ENCODE data around the gene RERE.

GRCh38 chr1:8355439-8356255 lies 461.8 kb downstream of the RERE start:
- no peak for TF ChIP-seq EZH2phosphoT487 (IDR thresholded peaks at IDR 0.05; ENCODE audit: borderline replicate concordance, low read length)
- TF ChIP-seq, protein P1, sequence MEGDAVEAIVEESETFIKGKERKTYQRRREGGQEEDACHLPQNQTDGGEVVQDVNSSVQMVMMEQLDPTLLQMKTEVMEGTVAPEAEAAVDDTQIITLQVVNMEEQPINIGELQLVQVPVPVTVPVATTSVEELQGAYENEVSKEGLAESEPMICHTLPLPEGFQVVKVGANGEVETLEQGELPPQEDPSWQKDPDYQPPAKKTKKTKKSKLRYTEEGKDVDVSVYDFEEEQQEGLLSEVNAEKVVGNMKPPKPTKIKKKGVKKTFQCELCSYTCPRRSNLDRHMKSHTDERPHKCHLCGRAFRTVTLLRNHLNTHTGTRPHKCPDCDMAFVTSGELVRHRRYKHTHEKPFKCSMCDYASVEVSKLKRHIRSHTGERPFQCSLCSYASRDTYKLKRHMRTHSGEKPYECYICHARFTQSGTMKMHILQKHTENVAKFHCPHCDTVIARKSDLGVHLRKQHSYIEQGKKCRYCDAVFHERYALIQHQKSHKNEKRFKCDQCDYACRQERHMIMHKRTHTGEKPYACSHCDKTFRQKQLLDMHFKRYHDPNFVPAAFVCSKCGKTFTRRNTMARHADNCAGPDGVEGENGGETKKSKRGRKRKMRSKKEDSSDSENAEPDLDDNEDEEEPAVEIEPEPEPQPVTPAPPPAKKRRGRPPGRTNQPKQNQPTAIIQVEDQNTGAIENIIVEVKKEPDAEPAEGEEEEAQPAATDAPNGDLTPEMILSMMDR (IDR thresholded peaks at IDR 0.05; ENCODE audit: low read depth, low read length, poor library complexity, severe bottlenecking): no peak
